ENCODE data around the gene IVL. TPM values are rescaled to one million over a fixed set of nuclear protein-coding genes. Genes with fewer than 3 reads are reported as not detected.

IVL gene
- total RNA-seq, 1 experiment from 2014 or later = 0.26 TPM

- no peak for DNase-seq (ENCODE audit: low read depth)
These were observed 43.4 kb downstream of the IVL start for GRCh38 chr1:152951711-152952110.

GRCh38 chr1:152953761-152954160 is 45.4 kb downstream of the IVL start:
- no peak for DNase-seq (ENCODE audit: low read depth)

DNA sequence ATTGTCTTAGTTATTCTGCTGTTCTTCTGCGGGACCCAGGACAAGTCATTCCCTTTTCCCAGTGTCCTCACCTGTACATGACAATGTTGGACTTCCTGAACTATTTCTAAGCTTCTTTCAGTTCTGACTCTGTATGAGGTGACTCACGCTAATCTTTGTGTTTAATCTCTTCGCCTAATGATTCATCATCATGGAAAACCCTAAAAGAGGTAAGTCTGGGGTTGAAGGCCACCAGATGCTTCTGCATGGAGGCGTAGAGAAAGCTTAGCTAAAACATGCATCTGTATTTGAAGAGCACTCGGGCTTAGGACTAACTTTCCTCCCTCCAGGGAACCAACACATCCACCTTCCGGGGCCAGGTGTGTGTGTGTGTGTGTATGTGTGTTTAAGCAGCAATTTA is 46.1 kb downstream of the IVL start:
- DNase-seq (ENCODE audit: low read depth) = peak; percentile 51

- DNase-seq (ENCODE audit: low read depth) = no peak
These were observed 49.2 kb downstream of the IVL start for GRCh38 chr1:152957561-152957960.

- no peak for DNase-seq (ENCODE audit: low read depth)
These were observed 50.9 kb downstream of the IVL start for GRCh38 chr1:152959273-152959672.

GRCh38 chr1:152959801-152960451 is 51.6 kb downstream of the IVL start:
- no peak for DNase-seq (ENCODE audit: low read depth)

DNA sequence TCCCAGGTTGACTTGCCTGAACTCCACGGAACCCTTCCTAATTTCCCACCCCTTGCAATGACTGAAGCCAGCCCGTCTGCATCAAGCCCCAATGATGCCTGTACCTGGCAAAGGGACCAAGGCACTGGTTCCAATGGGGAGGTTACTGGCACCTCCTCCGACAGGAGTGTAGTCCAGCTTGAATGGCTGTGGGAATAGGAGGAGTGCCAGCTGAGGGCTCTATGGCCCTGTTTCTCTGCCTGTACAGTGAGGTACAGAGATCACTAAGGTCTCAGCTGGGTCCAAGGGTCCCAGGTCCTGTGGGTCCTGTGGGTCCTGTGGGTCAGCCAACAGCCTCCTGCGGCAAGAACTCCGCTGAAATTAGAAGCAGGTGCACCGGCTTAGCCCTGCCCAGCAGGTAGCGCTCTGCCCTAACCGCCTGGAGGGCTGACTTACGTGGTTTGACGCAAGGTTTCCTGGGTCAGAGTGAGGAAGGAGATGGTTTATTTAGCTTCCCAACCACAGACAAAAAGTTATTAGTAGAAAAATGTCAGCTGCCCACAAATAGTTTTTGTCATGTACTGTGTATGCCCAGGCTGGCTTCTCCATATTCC is 52.2 kb downstream of the IVL start:
- peak; percentile 12 for DNase-seq (ENCODE audit: low read depth)

Other genes starting within 250 kb of the IVL start
- not detected in 2 replicates for gene LCE2D, start 245.2 kb upstream of the IVL start, total RNA-seq (2014; rRNA removed; shearing (Covaris generic))
- not detected in 2 replicates for gene LCE2C, start 233.3 kb upstream of the IVL start, total RNA-seq (2014; rRNA removed; shearing (Covaris generic))
- not detected in 2 replicates for gene LCE2B, start 222.4 kb upstream of the IVL start, total RNA-seq (2014; rRNA removed; shearing (Covaris generic))
- gene LCE2A, start 210.2 kb upstream of the IVL start, total RNA-seq (2014; rRNA removed; shearing (Covaris generic)) = 0.47 and 3.0 TPM in 2 replicates
- not detected in 2 replicates for gene LCE4A, start 200.4 kb upstream of the IVL start, total RNA-seq (2014; rRNA removed; shearing (Covaris generic))
- not detected in 2 replicates for gene KPRP, start 150.5 kb upstream of the IVL start, total RNA-seq (2014; rRNA removed; shearing (Covaris generic))
- gene LCE1F, start 133.4 kb upstream of the IVL start, total RNA-seq (2014; rRNA removed; shearing (Covaris generic)) = not detected in 2 replicates
- gene LCE1E, start 122.3 kb upstream of the IVL start, total RNA-seq (2014; rRNA removed; shearing (Covaris generic)) = 0.43 TPM in 1 of 2 replicates, not detected in the other
- not detected in 2 replicates for gene LCE1D, start 111.8 kb upstream of the IVL start, total RNA-seq (2014; rRNA removed; shearing (Covaris generic))
- gene LCE1C, start 101.9 kb upstream of the IVL start, total RNA-seq (2014; rRNA removed; shearing (Covaris generic)) = not detected in 2 replicates
- gene LCE1B, start 96.6 kb upstream of the IVL start, total RNA-seq (2014; rRNA removed; shearing (Covaris generic)) = not detected in 2 replicates
- gene LCE1A, start 81.1 kb upstream of the IVL start, total RNA-seq (2014; rRNA removed; shearing (Covaris generic)) = not detected in 2 replicates
- gene LCE6A, start 65.7 kb upstream of the IVL start, total RNA-seq (2014; rRNA removed; shearing (Covaris generic)) = not detected in 2 replicates
- not detected in 2 replicates for gene LCE7A, start 48.5 kb upstream of the IVL start, total RNA-seq (2014; rRNA removed; shearing (Covaris generic))
- gene SMCP, start 30.2 kb upstream of the IVL start, total RNA-seq (2014; rRNA removed; shearing (Covaris generic)) = not detected in 2 replicates
- gene SPRR5, start 38.7 kb downstream of the IVL start, total RNA-seq (2014; rRNA removed; shearing (Covaris generic)) = not detected in 2 replicates
- gene SPRR4, start 62.1 kb downstream of the IVL start, total RNA-seq (2014; rRNA removed; shearing (Covaris generic)) = not detected in 2 replicates
- gene SPRR1A, start 75.5 kb downstream of the IVL start, total RNA-seq (2014; rRNA removed; shearing (Covaris generic)) = not detected in 2 replicates
- not detected in 2 replicates for gene SPRR3, start 93.2 kb downstream of the IVL start, total RNA-seq (2014; rRNA removed; shearing (Covaris generic))
- gene SPRR1B, start 122.7 kb downstream of the IVL start, total RNA-seq (2014; rRNA removed; shearing (Covaris generic)) = not detected in 2 replicates
- 1.5 TPM in 1 of 2 replicates, not detected in the other for gene SPRR2D, start 132.6 kb downstream of the IVL start, total RNA-seq (2014; rRNA removed; shearing (Covaris generic))
- not detected in 2 replicates for gene SPRR2A, start 149.0 kb downstream of the IVL start, total RNA-seq (2014; rRNA removed; shearing (Covaris generic))
- not detected in 2 replicates for gene SPRR2B, start 163.1 kb downstream of the IVL start, total RNA-seq (2014; rRNA removed; shearing (Covaris generic))
- gene SPRR2E, start 186.0 kb downstream of the IVL start, total RNA-seq (2014; rRNA removed; shearing (Covaris generic)) = not detected in 2 replicates
- not detected in 2 replicates for gene SPRR2F, start 205.0 kb downstream of the IVL start, total RNA-seq (2014; rRNA removed; shearing (Covaris generic))
- gene SPRR2G, start 242.3 kb downstream of the IVL start, total RNA-seq (2014; rRNA removed; shearing (Covaris generic)) = not detected in 2 replicates

Data from HT1080 (cell line).